Kidney tubule cell (primary cell): ENCODE data around the gene RABGAP1L.
"Not testable (repeated sequence)": the region's sequence is repeated elsewhere in the genome, so short reads cannot be mapped to it uniquely, and the experiment has no call there.

Source experiments
- DNase-seq: peaks from one replicate; pipeline ENCODE4 v3.0.0-alpha.2; 2018; ENCODE audit warnings: low spot score

RABGAP1L gene

DNA sequence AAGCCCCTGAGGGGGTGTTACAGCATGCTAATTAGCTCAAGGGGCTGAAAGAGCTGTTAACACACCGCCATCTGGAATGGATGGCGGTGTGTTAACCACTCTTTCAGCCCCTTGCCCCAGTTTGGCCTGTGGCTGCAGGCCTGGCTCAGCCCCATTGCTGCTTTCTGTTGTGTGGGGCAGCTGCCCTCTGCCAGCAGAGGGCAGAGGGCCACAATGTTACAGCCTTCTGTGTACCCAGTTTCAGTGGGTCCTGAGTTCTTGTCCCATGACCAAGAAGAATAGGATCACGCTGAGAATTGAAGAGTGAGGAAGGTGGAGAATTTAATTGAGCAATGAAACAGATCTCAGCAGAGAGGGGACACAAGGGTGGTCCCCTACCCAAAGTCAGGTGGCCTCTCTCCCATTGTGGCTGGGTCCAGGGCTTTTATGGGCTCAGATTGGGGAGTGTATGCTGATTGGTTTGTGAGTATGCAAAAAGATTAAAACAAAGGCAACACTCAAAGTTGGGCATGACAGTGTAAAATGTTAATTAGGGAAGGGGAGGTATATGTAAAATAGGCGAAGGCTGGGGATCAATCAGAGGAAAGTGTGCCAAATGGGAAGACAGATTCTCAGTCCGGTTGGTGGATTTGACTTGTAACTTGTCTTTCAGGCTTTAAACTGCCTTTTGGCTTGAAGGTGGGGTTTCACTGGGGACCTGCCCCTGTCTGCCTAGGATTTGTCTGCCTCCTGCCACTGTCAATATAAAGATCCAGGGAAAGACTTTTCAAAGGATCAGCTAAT, 142.2 kb downstream of the RABGAP1L start:
- no peak for DNase-seq

DNA sequence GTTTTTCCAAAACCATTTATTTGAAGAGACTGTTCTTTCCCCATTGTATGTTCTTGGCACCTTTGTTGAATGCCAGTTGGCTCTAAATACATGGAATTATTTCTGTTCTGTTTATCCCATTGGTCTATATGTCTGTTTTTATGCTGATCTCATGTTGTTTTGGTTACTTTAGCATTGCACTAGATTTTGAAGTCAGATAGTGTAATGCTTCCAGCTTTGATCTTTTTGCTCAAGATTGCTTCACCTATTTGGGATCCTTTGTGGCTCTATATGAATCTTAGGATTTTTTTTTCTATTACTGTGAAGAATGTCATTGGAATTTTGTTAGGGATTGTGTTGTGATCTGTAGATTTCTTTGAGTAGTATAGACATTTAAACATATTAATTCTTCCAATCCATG, 149.3 kb downstream of the RABGAP1L start:
- DNase-seq, result no peak

GRCh38 chr1:174309490-174309889, 150.2 kb downstream of the RABGAP1L start:
- no peak for DNase-seq

GRCh38 chr1:174314433-174314832, 155.1 kb downstream of the RABGAP1L start:
- no peak for DNase-seq

GRCh38 chr1:174315239-174315638, 155.9 kb downstream of the RABGAP1L start:
- no peak for DNase-seq

- DNase-seq, result not testable (repeated sequence)
Observed at GRCh38 chr1:174320897-174321296, 161.6 kb downstream of the RABGAP1L start.

DNA sequence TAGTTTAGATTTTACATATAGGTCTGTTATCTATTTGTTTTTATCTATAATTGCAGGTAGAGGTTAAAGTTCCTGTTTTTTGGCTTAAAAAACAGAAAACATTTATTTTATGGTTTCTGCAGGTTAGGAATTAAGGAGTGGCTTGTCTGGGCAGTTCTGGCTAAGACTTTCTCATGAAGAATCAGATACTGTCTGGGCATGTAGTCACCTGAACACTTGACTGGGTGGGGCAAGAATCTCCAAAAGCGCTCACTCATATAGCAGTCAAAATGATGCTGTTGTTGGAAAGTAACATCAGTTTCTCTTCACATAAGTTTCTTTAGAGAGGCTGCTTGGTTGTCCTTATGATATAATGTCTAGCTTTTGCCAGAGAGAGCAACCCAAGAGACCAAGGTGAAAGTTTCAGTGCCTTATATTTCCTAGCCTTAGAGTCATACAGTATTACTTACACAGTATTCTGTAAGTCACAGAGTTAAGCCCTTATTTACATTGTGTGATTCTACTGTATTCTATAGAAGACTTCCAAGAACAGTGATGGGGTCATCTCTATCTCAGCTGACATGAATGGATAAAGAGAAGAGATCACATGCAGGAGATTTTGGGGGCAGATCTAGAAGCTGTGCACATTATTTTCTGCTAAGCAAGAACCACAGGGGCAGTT, 163.0 kb downstream of the RABGAP1L start:
- no peak for DNase-seq

DNA sequence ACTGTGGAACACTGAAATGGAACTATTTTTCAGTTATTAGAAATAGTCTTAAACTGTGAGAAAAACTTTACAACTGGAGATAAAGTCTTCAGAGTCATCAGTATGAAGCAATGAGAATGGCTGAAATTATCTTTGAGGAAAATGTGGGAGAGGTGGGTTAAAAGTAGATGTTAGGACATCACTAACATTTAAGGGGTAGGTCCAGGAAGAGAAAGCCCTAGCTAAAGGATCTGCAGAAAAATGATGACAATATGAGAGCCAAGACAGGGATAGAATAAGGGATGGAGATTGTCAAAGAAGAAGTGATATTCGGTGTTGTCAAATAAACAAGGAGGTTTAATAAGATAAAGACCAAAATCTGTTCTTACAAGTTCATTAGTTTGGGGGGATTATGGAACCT, 165.2 kb downstream of the RABGAP1L start:
- no peak for DNase-seq

DNA sequence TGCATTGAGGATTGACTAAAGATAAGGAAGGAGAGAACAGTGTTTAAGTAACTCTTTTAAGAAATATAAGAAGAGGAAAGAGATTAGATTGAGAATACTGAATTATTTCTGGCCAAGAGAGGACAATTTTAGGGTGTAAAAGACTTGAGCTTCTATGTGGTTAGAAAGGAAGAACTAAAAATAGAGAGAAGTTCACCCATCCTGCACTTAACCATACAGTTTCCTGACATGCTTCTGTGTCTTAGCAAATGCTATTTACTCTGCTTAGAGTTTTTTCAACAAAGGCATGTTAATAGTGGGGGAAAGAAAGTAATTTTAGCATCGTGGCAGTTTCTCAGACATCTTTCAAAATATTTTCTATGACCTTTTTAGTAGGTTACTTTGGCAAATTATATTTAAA, 165.6 kb downstream of the RABGAP1L start:
- no peak for DNase-seq

- no peak for DNase-seq
Observed at GRCh38 chr1:174326278-174326677, 167.0 kb downstream of the RABGAP1L start.

DNA sequence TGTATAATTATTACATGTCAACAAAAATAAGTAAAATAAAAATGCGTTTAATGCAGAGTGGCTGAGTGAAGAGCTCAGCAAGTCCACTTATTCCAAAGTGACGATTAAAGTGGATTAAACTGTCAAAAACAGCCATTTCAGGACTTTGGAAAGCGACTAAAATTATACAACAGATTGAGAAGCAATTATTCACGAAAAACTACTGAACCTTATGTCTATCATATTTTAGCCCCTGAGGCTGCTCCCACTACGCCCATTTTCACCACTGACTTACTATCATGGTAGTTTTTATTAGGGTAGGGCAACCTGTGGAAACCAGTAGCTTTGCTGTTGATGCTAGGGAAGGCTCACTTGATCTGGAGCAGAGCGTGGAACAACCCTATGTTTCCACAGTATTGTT, 174.1 kb downstream of the RABGAP1L start:
- no peak for DNase-seq

- DNase-seq, result no peak
Observed at GRCh38 chr1:174337000-174337681, 177.8 kb downstream of the RABGAP1L start.

- not testable (repeated sequence) for DNase-seq
Observed at GRCh38 chr1:174340404-174340803, 181.1 kb downstream of the RABGAP1L start.

DNA sequence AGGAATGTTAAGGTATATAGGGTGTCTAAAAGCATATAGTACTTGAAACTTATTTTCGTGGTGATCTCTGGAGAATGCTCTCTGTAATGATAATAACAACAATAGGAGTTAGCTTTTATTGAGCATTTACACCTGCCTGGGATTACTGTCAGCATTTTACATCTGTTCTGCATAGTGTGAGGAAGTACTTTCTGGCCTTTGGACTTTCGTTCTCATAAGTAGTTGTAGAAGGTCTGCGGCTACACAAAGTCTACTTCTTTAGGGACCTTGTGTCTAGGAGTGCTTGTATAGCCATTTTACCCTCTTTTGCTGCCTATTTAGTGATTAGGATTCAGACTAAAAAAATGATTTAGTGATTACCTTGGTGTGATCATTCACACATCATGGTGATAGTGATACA, 184.8 kb downstream of the RABGAP1L start:
- DNase-seq, result no peak

GRCh38 chr1:174352117-174352516, 192.8 kb downstream of the RABGAP1L start:
- peak; percentile 56 for DNase-seq

- DNase-seq, result no peak
Observed at GRCh38 chr1:174352883-174353608, 193.7 kb downstream of the RABGAP1L start.

DNA sequence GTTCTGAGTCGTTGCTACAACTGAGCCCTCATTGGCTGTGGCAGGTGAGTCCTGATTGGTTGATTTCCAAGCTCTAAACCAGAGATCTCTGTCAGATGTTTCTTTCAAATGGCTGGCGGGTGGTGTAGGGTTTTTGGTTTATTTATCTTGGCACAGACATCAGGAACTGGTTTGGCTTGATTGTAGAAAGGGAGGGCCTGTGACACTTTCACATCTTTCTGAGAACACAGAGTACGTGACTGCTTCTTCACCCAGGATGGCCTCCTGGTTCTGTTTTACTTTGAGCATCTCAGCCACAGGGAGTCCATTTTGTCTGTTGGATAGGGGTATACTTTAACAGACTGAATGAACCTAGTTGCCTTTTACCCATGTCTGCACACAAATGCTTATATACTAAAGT, 199.0 kb downstream of the RABGAP1L start:
- DNase-seq, result no peak

DNA sequence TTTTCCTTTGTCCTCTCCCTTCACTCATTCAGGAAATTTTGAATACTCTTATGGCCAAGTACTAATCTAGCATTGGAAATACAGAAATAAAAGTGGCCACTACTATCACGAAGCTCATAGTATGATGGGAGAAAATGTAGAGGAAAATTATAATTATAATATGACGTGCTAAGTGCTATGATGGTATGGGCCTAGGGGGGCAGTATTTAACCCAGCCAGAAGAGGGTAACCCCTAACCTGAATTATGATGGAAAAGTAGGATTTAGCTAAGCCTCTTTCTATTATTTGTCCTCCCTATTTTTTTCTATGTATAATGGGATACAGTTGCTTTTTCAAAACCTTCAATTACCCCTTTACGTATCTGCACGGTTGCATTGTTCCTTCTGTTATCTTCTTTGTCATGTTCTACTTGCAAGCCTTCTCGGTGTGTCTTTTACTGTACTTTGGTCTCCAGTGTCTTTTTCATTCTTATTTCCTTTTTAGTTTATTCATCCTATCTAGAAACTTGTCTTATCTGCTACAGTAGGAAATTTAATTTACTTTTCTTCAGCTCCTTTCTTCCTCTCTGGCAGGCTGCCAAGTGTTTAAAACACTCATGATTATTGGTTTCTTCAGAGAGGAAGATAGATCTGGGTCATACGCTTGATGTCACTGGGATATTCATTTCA, 199.6 kb downstream of the RABGAP1L start:
- peak; percentile 4 for DNase-seq

DNA sequence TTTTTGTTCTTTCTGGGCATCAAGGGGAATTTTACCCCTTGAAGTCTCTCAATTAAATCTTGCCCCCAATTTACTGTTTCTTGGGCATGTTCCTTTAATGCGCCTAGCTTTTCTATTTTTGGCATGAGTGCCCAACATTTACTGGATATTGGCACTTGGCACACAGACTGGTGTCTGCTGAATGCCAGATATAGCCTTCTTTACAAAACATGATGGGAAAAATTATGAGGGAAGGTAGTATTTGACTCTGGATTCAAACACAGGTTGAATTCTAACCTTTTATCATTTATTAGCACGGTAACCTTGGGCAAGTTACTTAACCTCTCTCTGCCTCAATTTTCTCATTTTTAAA, 200.1 kb downstream of the RABGAP1L start:
- DNase-seq, result no peak

DNA sequence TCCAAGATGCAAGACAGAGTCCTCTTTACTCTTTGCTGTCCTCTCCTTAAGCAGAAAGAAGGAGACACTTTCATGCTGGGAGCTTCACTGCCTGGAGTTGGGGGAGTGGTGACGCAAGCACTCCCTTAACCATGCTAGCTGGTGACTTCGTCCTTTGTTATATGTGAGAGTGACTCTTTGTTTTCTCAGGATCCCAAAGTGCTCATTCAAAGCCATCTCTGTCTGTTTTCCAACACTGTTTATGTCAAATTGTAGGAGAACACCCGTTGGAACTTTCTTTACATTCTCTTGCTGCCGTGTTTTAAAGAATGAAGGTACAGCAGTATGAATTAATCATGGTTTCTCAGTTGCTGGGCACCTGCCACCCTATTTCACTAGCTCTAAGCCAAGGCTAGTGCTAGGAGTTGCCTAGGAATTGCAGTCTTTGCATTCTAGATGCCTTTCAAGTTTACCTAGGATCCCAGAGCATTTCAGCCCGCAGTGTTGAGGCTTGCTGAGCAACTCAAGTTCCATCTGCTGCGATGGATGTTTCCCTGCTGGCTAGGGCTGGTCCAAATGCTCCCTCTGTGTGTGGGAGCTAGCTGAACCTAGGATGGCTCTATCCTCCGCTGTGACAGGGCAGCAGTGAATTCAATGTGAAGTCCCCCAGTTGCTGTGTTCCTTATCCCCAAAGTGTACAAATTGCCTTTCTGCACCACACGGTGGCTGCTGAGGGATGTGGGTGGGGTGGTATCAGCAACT, 205.8 kb downstream of the RABGAP1L start:
- DNase-seq, result no peak

DNA sequence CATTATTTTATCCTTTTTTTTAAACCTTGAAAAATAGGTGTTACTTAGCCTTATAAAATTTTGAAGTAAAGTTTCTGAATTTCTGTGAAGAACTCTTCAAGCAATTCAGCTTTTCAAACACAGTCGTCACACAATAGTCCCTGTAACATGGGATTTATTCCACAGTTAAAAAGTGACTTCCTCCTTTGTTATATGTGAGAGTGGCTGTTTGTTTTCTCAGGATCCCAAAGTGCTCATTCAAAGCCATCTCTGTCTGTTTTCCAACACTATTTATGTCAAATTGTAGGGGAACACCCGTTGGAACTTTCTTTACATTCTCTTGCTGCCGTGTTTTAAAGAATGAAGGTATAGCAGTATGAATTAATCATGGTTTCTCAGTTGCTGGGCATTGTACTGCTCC, 207.6 kb downstream of the RABGAP1L start:
- no peak for DNase-seq
